ENCODE measurements around the gene TMEM183A. TPM values are rescaled to one million over a fixed set of nuclear protein-coding genes. Genes with fewer than 3 reads are reported as not detected.

TMEM183A gene
- total and polyA plus RNA-seq, 9 of the 15 experiments (the other 6 are each of a cell fraction or from before 2014, with no cell fraction given): 23.4 to 190 (median 124) TPM

DNA sequence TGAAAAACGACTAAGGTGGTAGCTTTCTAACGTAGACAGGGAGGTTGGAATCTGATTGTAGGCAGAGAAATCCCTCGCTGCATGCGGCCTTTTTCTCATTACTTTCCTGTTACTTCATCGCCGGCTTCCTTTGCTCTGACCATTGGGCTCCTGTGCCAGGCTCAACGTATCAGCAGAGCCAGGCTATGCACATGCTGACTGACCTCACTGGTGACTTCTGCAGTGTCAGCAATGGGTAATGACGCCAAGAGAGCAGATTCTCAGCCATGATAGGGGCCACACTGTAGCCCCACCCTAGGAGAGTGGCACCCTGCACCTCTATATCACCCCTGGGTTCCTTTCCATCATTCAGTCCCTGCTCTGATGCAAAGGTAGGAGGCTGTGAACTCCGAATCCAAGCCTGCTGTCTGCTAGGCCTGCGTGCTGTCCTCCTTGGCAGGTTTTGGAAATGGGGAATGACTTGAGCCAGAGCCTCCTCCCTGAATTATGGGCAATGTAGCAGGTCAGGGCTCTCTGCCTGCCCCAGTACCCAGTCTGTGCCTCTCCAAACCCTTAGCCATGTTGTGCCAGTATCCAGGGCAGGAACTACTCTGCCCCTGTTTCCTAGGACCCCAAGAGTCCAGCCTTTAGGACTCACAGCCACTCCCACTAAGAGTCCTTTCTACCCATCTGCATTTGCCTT is 30.5 kb downstream of the TMEM183A start:
- TF ChIP-seq CREBBP (IDR thresholded peaks at IDR 0.05; ENCODE audit: low read depth, low read length) (no peak), PHF20 (IDR thresholded peaks at IDR 0.05; ENCODE audit: partially characterized antibody) (no peak), MAFG (tag; conservative IDR thresholded peaks at IDR 0.05) (peak; percentile 79), CREM (IDR thresholded peaks at IDR 0.05; ENCODE audit: low read depth) (peak; percentile 69), ZNF140 (CRISPR knock-in tag; IDR thresholded peaks at IDR 0.05) (no peak), BDP1 (IDR thresholded peaks at IDR 0.05; ENCODE audit: insufficient read depth, insufficient read length) (no peak), ZNF444 (CRISPR knock-in tag; IDR thresholded peaks at IDR 0.05) (no peak), CREB1 (IDR thresholded peaks at IDR 0.05) (peak; percentile 65; the same call in 1 of the 2 replicates), CREB1 (CRISPR knock-in tag; IDR thresholded peaks at IDR 0.05) (no peak), HMGN3 (IDR thresholded peaks at IDR 0.05; ENCODE audit: borderline replicate concordance, extremely low read depth, insufficient read length, low read depth, low read length) (no peak), ATF1 (CRISPR knock-in tag; IDR thresholded peaks at IDR 0.05) (no peak), ATF1 (tag; IDR thresholded peaks at IDR 0.05) (peak; percentile 56), ZNF263 (CRISPR knock-in tag; IDR thresholded peaks at IDR 0.05; ENCODE audit: borderline replicate concordance) (no peak), ZNF133 (CRISPR knock-in tag; IDR thresholded peaks at IDR 0.05) (no peak), MBD2 (IDR thresholded peaks at IDR 0.05; ENCODE audit: borderline replicate concordance, low read depth) (no peak), THRAP3 (IDR thresholded peaks at IDR 0.05; ENCODE audit: borderline replicate concordance) (no peak), MAFK (IDR thresholded peaks at IDR 0.05; ENCODE audit: low read length) (peak; percentile 57), SP2 (IDR thresholded peaks at IDR 0.05; ENCODE audit: extremely low read depth, low read depth, low read length, poor library complexity, severe bottlenecking) (no peak), ZNF316 (IDR thresholded peaks at IDR 0.05) (peak; percentile 67), MAFF (IDR thresholded peaks at IDR 0.05; ENCODE audit: low read length) (peak; percentile 40), PTRF (tag; IDR thresholded peaks at IDR 0.05) (no peak), HCFC1 (IDR thresholded peaks at IDR 0.05; ENCODE audit: low read depth, low read length) (no peak), C11orf30 (IDR thresholded peaks at IDR 0.05; ENCODE audit: low read depth) (peak; percentile 67; the same call in 1 of the 2 replicates)
- H3K4me2 ChIP-seq (ENCODE audit: insufficient read depth, low read length): no peak overlapping the region

More for the DNA sequence above, 30.5 kb downstream of the TMEM183A start:
- 1% methylated on average over 10 of the region's 10 CpGs for WGBS (ENCODE audit: insufficient coverage, low coverage, missing lambda C conversion rate)
- ATAC-seq: no peak
- H2AFZ ChIP-seq (ENCODE audit: low read depth, low read length): no peak overlapping the region
- no peaks in the 10 kb centered on the region for H3K9me3 ChIP-seq (replicated peaks; ENCODE audit: control insufficient read depth, insufficient read depth, low read depth, low read length)
- ChIA-PET POLR2A (interaction anchor here (2.4 kb wide), 1 partner anchor 10 kb away, joined by 13 read pairs; no protein-coding TSS in a partner anchor), CTCF (ENCODE audit: low intra/inter-chr PET ratio) (interaction anchor here (3.5 kb wide), 1 partner anchor 179 kb away, joined by 13 read pairs; no protein-coding TSS in a partner anchor)
- H3K36me3 ChIP-seq (ENCODE audit: control insufficient read depth, insufficient read depth, low read length): no peaks in the 10 kb centered on the region; the same call in 2 of the 3 replicates
- peaks cover 73% of the 10 kb centered on the region for H4K20me1 ChIP-seq (replicated peaks; ENCODE audit: control insufficient read depth, insufficient read depth, low read length)
- H3K27me3 ChIP-seq (ENCODE audit: control insufficient read depth in 2 of 2, insufficient read depth in 2 of 2, low read length in 2 of 2): peaks cover 23 to 47% of the 10 kb centered on the region in 2 experiments; a peak in 4 of 5 replicates
- no peak overlapping the region for H3K4me3 ChIP-seq
- no peak for FAIRE-seq
- no peak overlapping the region; a peak in 1 of 4 replicates for H3K9ac ChIP-seq (ENCODE audit: insufficient read depth in 1 of 2, low read depth in 2 of 2, low read length in 2 of 2)
- no peaks in the 10 kb centered on the region; a peak in 2 of 5 replicates for H3K4me1 ChIP-seq (replicated peaks in 1 of 2; ENCODE audit: control insufficient read depth in 2 of 2, insufficient read depth in 2 of 2, low read length in 2 of 2)
- DNase-seq (ENCODE audit: extremely low read depth in 1 of 4, low spot score in 3 of 4): peak in 2 of 4 experiments; percentile 37 to 38
- H3K9me1 ChIP-seq (ENCODE audit: control insufficient read depth, insufficient read depth, low read length): no peaks in the 10 kb centered on the region
- intact Hi-C loops (cut with micrococcal nuclease) (loop anchor here (5.0 to 10.0 kb wide), 2 partner anchors 80 to 297 kb away; no protein-coding TSS in a partner anchor), in situ Hi-C loops (cut with MboI) (no loop called here)
- no TSS peak for BruUV-seq (replicated peaks)
- H3K79me2 ChIP-seq (ENCODE audit: control insufficient read depth, insufficient read depth, low read length): no peaks in the 10 kb centered on the region
- H3K27ac ChIP-seq (ENCODE audit: extremely low read depth, low read depth, low read length): no peak overlapping the region
